Loucy (cell line): ENCODE measurements around the gene MARCO.

Source experiments
- CTCF ChIP-seq: fragments of 200-600 bp; sonication (generic); conservative IDR thresholded peaks from 2 replicates; pipeline ENCODE4 v1.5.1; 2014; ENCODE audit warnings: mild to moderate bottlenecking, antibody characterized with exemption, low read length
- EZH2phosphoT487 ChIP-seq: fragments of 200-600 bp; IDR thresholded peaks from 2 replicates; pipeline ENCODE4 v1.6.1; 2018; ENCODE audit warnings: antibody characterized with exemption, mild to moderate bottlenecking, moderate library complexity, borderline replicate concordance

GRCh38 chr2:118911166-118911856 lies 30.7 kb upstream of the MARCO start:
- TF ChIP-seq CTCF (no peak), EZH2phosphoT487 (no peak)
